BJ (cell line): ENCODE data around the gene LY86. TPM values are rescaled to one million over a fixed set of nuclear protein-coding genes. Genes with fewer than 3 reads are reported as not detected.

Experiments used
- CTCF ChIA-PET: fragments of 350-600 bp; formaldehyde crosslinking; extraction: SDS; loops from one replicate; lab custom pipeline; 2021; ENCODE audit warnings: antibody characterized with exemption, inconsistent platforms; lab: Yijun Ruan, JAX
- POLR2A ChIA-PET: fragments of 300-600 bp; sonication (Branson Sonifier 250); formaldehyde crosslinking; extraction: SDS; loops from one replicate; lab custom pipeline; 2021; ENCODE audit warnings: antibody characterized with exemption; lab: Charles Lee
- DNase-seq: peaks from one replicate; pipeline ENCODE4 v3.0.0-alpha.2; 2011; ENCODE audit warnings: low read depth
- H3K27me3 ChIP-seq: 2 replicates; pipeline ENCODE4 v1.6.0; 2011; ENCODE audit warnings: low read length; ENCODE audit not compliant: control insufficient read depth, insufficient read depth
- H3K36me3 ChIP-seq: 2 replicates; pipeline ENCODE4 v1.5.1; 2011; ENCODE audit warnings: low read length; ENCODE audit not compliant: control insufficient read depth, insufficient read depth
- H3K4me3 ChIP-seq: 2 replicates; pipeline ENCODE4 v1.5.1; 2011; ENCODE audit warnings: low read depth, mild to moderate bottlenecking, control low read depth, low read length
- CTCF ChIP-seq: IDR thresholded peaks from 2 replicates; pipeline ENCODE4 v1.5.1; 2011; ENCODE audit warnings: low read depth, mild to moderate bottlenecking, control low read depth, inconsistent platforms, low read length, moderate library complexity; ENCODE audit not compliant: insufficient read depth
- polyA plus RNA-seq: library from polyadenylated mRNA; depleted of rRNA; stranded (reverse); fragments of >200 nt; gene quantifications from 2 replicates; pipeline ENCODE4 v1.2.3, GENCODE V29; 2011

The LY86 gene
- polyA plus RNA-seq, 1 experiment = not detected

GRCh38 chr6:6622501-6622900, 34.0 kb downstream of the LY86 start:
- CTCF ChIA-PET = no interaction called here
- no peak for TF ChIP-seq CTCF
- no peaks in the 10 kb centered on the region for H3K27me3 ChIP-seq
- DNase-seq = no peak
- no peaks in the 10 kb centered on the region for H3K36me3 ChIP-seq
- no peak overlapping the region for H3K4me3 ChIP-seq
- POLR2A ChIA-PET = no interaction called here

GRCh38 chr6:6623553-6623952, 35.0 kb downstream of the LY86 start:
- Histone ChIP-seq H3K27me3 (no peaks in the 10 kb centered on the region), H3K36me3 (no peaks in the 10 kb centered on the region), H3K4me3 (no peak overlapping the region)
- CTCF ChIA-PET = no interaction called here
- TF ChIP-seq CTCF = no peak
- POLR2A ChIA-PET = no interaction called here
- DNase-seq = no peak

DNA sequence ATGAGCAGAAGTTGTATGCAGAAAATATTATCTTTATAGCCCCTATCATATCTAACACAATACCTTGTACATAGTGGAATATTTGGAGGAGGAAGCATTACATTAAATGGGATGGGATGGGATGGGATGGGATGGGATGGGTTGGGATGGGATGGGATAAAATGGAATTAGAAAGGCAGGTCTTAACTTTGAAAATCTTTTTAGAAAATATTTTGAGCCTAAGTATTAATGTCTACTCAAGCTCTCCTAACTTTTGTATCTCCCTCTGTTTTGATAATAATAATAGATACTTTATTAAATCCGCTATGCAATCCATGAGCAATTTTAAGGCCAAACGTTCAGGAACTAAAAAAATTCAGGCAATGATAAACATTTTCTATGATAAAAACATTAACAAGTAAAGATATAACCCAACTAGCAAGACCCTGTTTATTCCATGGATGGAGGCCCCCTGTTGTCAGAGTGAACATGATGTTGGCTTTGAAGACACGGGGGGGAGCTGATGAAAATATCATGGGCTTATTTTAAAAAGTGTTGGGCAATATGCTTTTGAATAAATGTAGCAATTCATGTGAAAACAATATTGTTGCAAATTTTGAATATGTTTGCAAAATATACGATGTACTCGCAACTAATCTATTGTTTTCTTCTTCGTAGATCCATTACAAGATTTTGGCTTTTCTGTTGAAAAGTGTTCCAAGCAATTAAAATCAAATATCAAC, 35.9 kb downstream of the LY86 start:
- Histone ChIP-seq H3K36me3 (no peaks in the 10 kb centered on the region), H3K4me3 (no peak overlapping the region), H3K27me3 (no peaks in the 10 kb centered on the region)
- no peak for TF ChIP-seq CTCF
- ChIA-PET POLR2A (no interaction called here), CTCF (no interaction called here)
- no peak for DNase-seq

- no peak overlapping the region for H3K4me3 ChIP-seq
- TF ChIP-seq CTCF = no peak
- ChIA-PET POLR2A (no interaction called here), CTCF (no interaction called here)
- DNase-seq = no peak
- H3K36me3 ChIP-seq = no peaks in the 10 kb centered on the region
- no peaks in the 10 kb centered on the region for H3K27me3 ChIP-seq
Measured at GRCh38 chr6:6626187-6626586, 37.7 kb downstream of the LY86 start.

- H3K27me3 ChIP-seq = no peaks in the 10 kb centered on the region
- H3K4me3 ChIP-seq = no peak overlapping the region
- TF ChIP-seq CTCF = no peak
- POLR2A ChIA-PET = no interaction called here
- no peak for DNase-seq
- CTCF ChIA-PET = no interaction called here
- no peaks in the 10 kb centered on the region for H3K36me3 ChIP-seq
Measured at GRCh38 chr6:6629402-6629801, 40.9 kb downstream of the LY86 start.
